HL-60/S4 treated with phorbol 12-myristate 13-acetate at 8.2 ng/mL for 4 days and 3 days (cell line): Measurements from ENCODE around the gene BTK.
"Not testable (repeated sequence)": the region's sequence is repeated elsewhere in the genome, so short reads cannot be mapped to it uniquely, and the experiment has no call there.

ENCODE experiments used
- in situ Hi-C: fragments of 300-500 bp; cut with MboI; formaldehyde crosslinking; loops from 2 replicates; pipeline ENCODE4 v1.15.0; 2022; ENCODE audit warnings: low sequenced_read_pairs

BTK gene

GRCh38 chrX:101347859-101348451, 38.0 kb downstream of the BTK start:
- in situ Hi-C loops = no loop called here

GRCh38 chrX:101337776-101338271, 48.2 kb downstream of the BTK start:
- in situ Hi-C loops = no loop called here

GRCh38 chrX:101334310-101334709, 51.7 kb downstream of the BTK start:
- in situ Hi-C loops = not testable (repeated sequence)

GRCh38 chrX:101326600-101326999, 59.4 kb downstream of the BTK start:
- in situ Hi-C loops = not testable (repeated sequence)

- in situ Hi-C loops = no loop called here
Measured at GRCh38 chrX:101303790-101304189, 82.2 kb downstream of the BTK start.
